GM23338 (cell line): ENCODE data around the gene PTTG1IP. TPM values are rescaled to one million over a fixed set of nuclear protein-coding genes. Genes with fewer than 3 reads are reported as not detected.

ENCODE experiments used
- ATAC-seq: fragments of 200-7000 bp; cut with Tn5 transposase; 3 replicates; pipeline ENCODE4 v1.9.1; 2020
- DNase-seq: peaks from one replicate; pipeline ENCODE4 v3.0.0-alpha.2; 2015; ENCODE audit warnings: low spot score
- H2AFZ ChIP-seq: fragments of 200-600 bp; sonication (generic); 2 replicates; pipeline ENCODE4 v1.8.0; 2016; ENCODE audit warnings: antibody characterized with exemption, mild to moderate bottlenecking, moderate library complexity
- H3F3A ChIP-seq: fragments of 200-600 bp; sonication (generic); replicated peaks from 2 replicates; pipeline ENCODE4 v1.8.0; 2017; ENCODE audit warnings: antibody characterized with exemption, mixed run types, low read depth
- H3K27ac ChIP-seq: fragments of 200-600 bp; sonication (generic); 2 replicates; pipeline ENCODE4 v1.6.1; 2016; ENCODE audit warnings: low read depth
- H3K27me3 ChIP-seq: fragments of 200-600 bp; sonication (generic); 2 replicates; pipeline ENCODE4 v1.8.0; 2016; ENCODE audit warnings: mild to moderate bottlenecking, mixed run types, moderate library complexity; ENCODE audit not compliant: insufficient read depth
- H3K36me3 ChIP-seq: fragments of 200-600 bp; sonication (generic); 2 replicates; pipeline ENCODE4 v1.8.0; 2016; ENCODE audit warnings: mild to moderate bottlenecking; ENCODE audit not compliant: insufficient read depth
- H3K4me1 ChIP-seq: fragments of 200-600 bp; sonication (generic); 2 replicates; pipeline ENCODE4 v1.8.0; 2016; ENCODE audit warnings: mild to moderate bottlenecking, moderate library complexity; ENCODE audit not compliant: insufficient read depth
- H3K4me2 ChIP-seq: fragments of 200-600 bp; sonication (generic); 2 replicates; pipeline ENCODE4 v1.7.1; 2017; ENCODE audit warnings: mixed run types
- H3K4me3 ChIP-seq: fragments of 200-600 bp; sonication (generic); 2 replicates; pipeline ENCODE4 v1.6.1; 2016; ENCODE audit warnings: mixed run types
- H3K79me2 ChIP-seq: fragments of 200-600 bp; sonication (generic); replicated peaks from 2 replicates; pipeline ENCODE4 v1.8.0; 2017; ENCODE audit warnings: mild to moderate bottlenecking; ENCODE audit not compliant: insufficient read depth
- H3K9me2 ChIP-seq: fragments of 200-600 bp; sonication (generic); 2 replicates; pipeline ENCODE4 v1.8.0; 2017; ENCODE audit not compliant: insufficient read depth
- H4K20me1 ChIP-seq: fragments of 200-600 bp; sonication (generic); replicated peaks from 2 replicates; pipeline ENCODE4 v1.8.0; 2017; ENCODE audit warnings: mild to moderate bottlenecking; ENCODE audit not compliant: insufficient read depth
- H3K27ac Mint-ChIP-seq: 2 replicates; pipeline ENCODE4 v1.8.0; 2020; ENCODE audit warnings: inconsistent platforms, mild to moderate bottlenecking, moderate library complexity, mixed read lengths
- H3K27me3 Mint-ChIP-seq: 3 replicates; pipeline ENCODE4 v1.8.0; 2022; ENCODE audit warnings: low read depth, mild to moderate bottlenecking, moderate library complexity, mixed read lengths, inconsistent platforms; ENCODE audit not compliant: insufficient read depth, poor library complexity
- H3K36me3 Mint-ChIP-seq: 3 replicates; pipeline ENCODE4 v1.8.0; 2021; ENCODE audit warnings: low read depth, mild to moderate bottlenecking, inconsistent platforms, moderate library complexity, mixed read lengths
- H3K4me1 Mint-ChIP-seq: 3 replicates; pipeline ENCODE4 v1.8.0; 2020; ENCODE audit warnings: mild to moderate bottlenecking, inconsistent platforms, mixed read lengths
- H3K4me3 Mint-ChIP-seq: 3 replicates; pipeline ENCODE4 v1.8.0; 2021; ENCODE audit warnings: moderate library complexity, mild to moderate bottlenecking, inconsistent platforms, mixed read lengths
- H3K9me3 Mint-ChIP-seq: 3 replicates; pipeline ENCODE4 v1.8.0; 2020; ENCODE audit warnings: moderate library complexity, mild to moderate bottlenecking, inconsistent platforms, mixed read lengths
- CREB1 ChIP-seq: fragments of 250-450 bp; sonication (Bioruptor Pico); IDR thresholded peaks from 2 replicates; pipeline ENCODE4 v1.5.0; 2020; ENCODE audit warnings: low read depth, mild to moderate bottlenecking, moderate library complexity
- CTCF ChIP-seq, 2 experiments: fragments of 200-600 bp in 1 of 2; sonication (generic) in 1 of 2; conservative IDR thresholded peaks; 2 replicates each; pipeline versions ENCODE4 v1.5.1 to v1.6.1; 2016 to 2017; ENCODE audit warnings: antibody characterized with exemption in 2 of 2, low read depth in 2 of 2, mild to moderate bottlenecking in 2 of 2, moderate library complexity in 1 of 2
- ETS1 ChIP-seq: IDR thresholded peaks from 2 replicates; pipeline ENCODE4 v1.6.1; 2016; ENCODE audit warnings: antibody characterized with exemption
- EZH2 ChIP-seq: fragments of 200-600 bp; sonication (generic); IDR thresholded peaks from one replicate; pipeline ENCODE4 v1.8.0; 2017; ENCODE audit warnings: antibody characterized with exemption, mild to moderate bottlenecking, low read depth; ENCODE audit not compliant: unreplicated experiment
- EZH2phosphoT487 ChIP-seq: fragments of 200-600 bp; sonication (generic); IDR thresholded peaks from one replicate; pipeline ENCODE4 v1.8.1; 2018; ENCODE audit warnings: antibody characterized with exemption; ENCODE audit not compliant: unreplicated experiment
- REST ChIP-seq: IDR thresholded peaks from one replicate; pipeline ENCODE4 v1.6.1; 2018; ENCODE audit warnings: antibody characterized with exemption; ENCODE audit not compliant: unreplicated experiment
- STAT1 ChIP-seq: IDR thresholded peaks from one replicate; pipeline ENCODE4 v1.6.1; 2016; ENCODE audit warnings: antibody characterized with exemption; ENCODE audit not compliant: unreplicated experiment
- polyA plus RNA-seq: library from polyadenylated mRNA; unstranded; fragments of >200 nt; fragmentation: Nextera tagmentation; extraction: Ambion mirVana; gene quantifications from 2 replicates; pipeline ENCODE4 v1.2.1, GENCODE V29; 2016
- total RNA-seq: library from RNA; depleted of rRNA; stranded (reverse); fragments of >200 nt; shearing (Covaris generic); gene quantifications from 2 replicates; pipeline ENCODE4 v1.2.3, GENCODE V29; 2014

The PTTG1IP gene
- total and polyA plus RNA-seq, 2 experiments from 2014 or later, result 99.9 to 172 TPM

- TF ChIP-seq CTCF (conservative IDR thresholded peaks at IDR 0.05; ENCODE audit: low read depth in 2 of 2) (no peak), ETS1 (no peak), STAT1 (no peak)
These were observed 35.2 kb downstream of the PTTG1IP start (continued) for GRCh38 chr21:44838039-44838895.

- H3K27ac Mint-ChIP-seq, result no peak overlapping the region
- Histone ChIP-seq H3K36me3 (no peaks in the 10 kb centered on the region), H3K4me3 (no peak overlapping the region), H4K20me1 (no peaks in the 10 kb centered on the region), H3K27ac (no peak overlapping the region), H3K9me2 (no peaks in the 10 kb centered on the region), H3K4me2 (no peak overlapping the region), H2AFZ (peak overlapping the region; percentile 38; the same call in 1 of the 2 replicates), H3K79me2 (no peaks in the 10 kb centered on the region), H3K27me3 (no peaks in the 10 kb centered on the region), H3K4me1 (no peaks in the 10 kb centered on the region), H3F3A (no peaks in the 10 kb centered on the region)
- H3K36me3 Mint-ChIP-seq, result no peaks in the 10 kb centered on the region
- no peaks in the 10 kb centered on the region for H3K9me3 Mint-ChIP-seq
- H3K4me3 Mint-ChIP-seq, result no peak overlapping the region
- peaks cover 4% of the 10 kb centered on the region for H3K4me1 Mint-ChIP-seq
- ATAC-seq (peak; percentile 73), DNase-seq (no peak)
- H3K27me3 Mint-ChIP-seq, result peaks cover 6% of the 10 kb centered on the region
- TF ChIP-seq CREB1 (no peak), CTCF (conservative IDR thresholded peaks at IDR 0.05; ENCODE audit: low read depth in 2 of 2) (peak in 1 of 2 experiments; percentile 27; a peak in 2 of 4 replicates)
These were observed 36.0 kb downstream of the PTTG1IP start for GRCh38 chr21:44837537-44837936.

GRCh38 chr21:44836666-44837471, 36.6 kb downstream of the PTTG1IP start:
- Mint-ChIP-seq H3K27ac (no peak overlapping the region), H3K4me1 (peaks cover 4% of the 10 kb centered on the region), H3K9me3 (no peaks in the 10 kb centered on the region), H3K4me3 (no peak overlapping the region), H3K27me3 (peaks cover 6% of the 10 kb centered on the region), H3K36me3 (no peaks in the 10 kb centered on the region)
- DNase-seq (no peak), ATAC-seq (peak; percentile 29)
- TF ChIP-seq EZH2 (no peak), ETS1 (no peak), REST (no peak), EZH2phosphoT487 (no peak)
- no peak overlapping the region for H3K4me2 ChIP-seq
- no peaks in the 10 kb centered on the region for H4K20me1 ChIP-seq
- H3K79me2 ChIP-seq, result no peaks in the 10 kb centered on the region
- no peak overlapping the region for H3K27ac ChIP-seq
- no peaks in the 10 kb centered on the region for H3K4me1 ChIP-seq
- no peaks in the 10 kb centered on the region for H3K27me3 ChIP-seq
- no peaks in the 10 kb centered on the region for H3F3A ChIP-seq
- no peak overlapping the region for H3K4me3 ChIP-seq
- H2AFZ ChIP-seq, result peak overlapping the region; percentile 38; the same call in 1 of the 2 replicates
- no peaks in the 10 kb centered on the region for H3K36me3 ChIP-seq
- H3K9me2 ChIP-seq, result no peaks in the 10 kb centered on the region
